Colonic mucosa (tissue), 4 donors: ENCODE data around the gene DNAH12. TPM values are rescaled to one million over a fixed set of nuclear protein-coding genes. Genes with fewer than 3 reads are reported as not detected.
"Not testable (repeated sequence)": the region's sequence is repeated elsewhere in the genome, so short reads cannot be mapped to it uniquely, and the experiment has no call there.

Experiments
- DNase-seq: peaks from one replicate; pipeline ENCODE4 v3.0.0-alpha.2; 2020
- H3K27ac ChIP-seq: fragments of 200-600 bp; one replicate; pipeline ENCODE4 v1.8.0; 2021
- H3K27me3 ChIP-seq: fragments of 200-600 bp; one replicate; pipeline ENCODE4 v1.8.0; 2021
- H3K36me3 ChIP-seq: fragments of 200-600 bp; one replicate; pipeline ENCODE4 v1.8.0; 2021
- H3K4me1 ChIP-seq: fragments of 200-600 bp; one replicate; pipeline ENCODE4 v1.8.0; 2021; ENCODE audit warnings: mild to moderate bottlenecking
- H3K4me3 ChIP-seq: fragments of 200-600 bp; one replicate; pipeline ENCODE4 v1.8.0; 2021
- H3K9ac ChIP-seq, 2 donors: one replicate each; pipeline ENCODE4 v1.7.0; 2013; ENCODE audit warnings: control low read depth in 2 of 2, low read depth in 2 of 2, low read length in 2 of 2
- H3K9me3 ChIP-seq: fragments of 200-600 bp; one replicate; pipeline ENCODE4 v1.8.0; 2021
- CTCF ChIP-seq: fragments of 200-600 bp; IDR thresholded peaks from one replicate; pipeline ENCODE4 v1.8.0; 2022; ENCODE audit warnings: antibody characterized with exemption, mild to moderate bottlenecking
- intact Hi-C: fragments of 100-400 bp; cut with DNase I; formaldehyde crosslinking; loops from one replicate; pipeline ENCODE4 v1.14.1; 2022
- total RNA-seq, 2 donors: library from RNA; stranded (reverse); fragmentation: NEBNext Ultra II Directional in 1 of 2; extraction: Animal tissue kit (Norgen Biotek cat#: 25700) in 1 of 2; gene quantifications; one replicate each; pipeline ENCODE4 v1.2.1, GENCODE V29; 2021
- donor health status: healthy.
- donor health status: DM: no; HTN: no; CAD: no.
- donor health status: DM: no; HTN: no; CAD: no.

DNAH12 gene
- total RNA-seq, 2 donors from 2014 or later, result 0.02 to 0.05 TPM

GRCh38 chr3:57484563-57484962 is 59.6 kb downstream of the DNAH12 start:
- H3K27ac ChIP-seq, result no peak overlapping the region
- no peaks in the 10 kb centered on the region for H3K27me3 ChIP-seq
- intact Hi-C loops, result no loop called here
- no peaks in the 10 kb centered on the region for H3K36me3 ChIP-seq
- H3K4me1 ChIP-seq, result no peaks in the 10 kb centered on the region
- no peak overlapping the region for H3K9ac ChIP-seq
- no peak for DNase-seq
- no peak overlapping the region for H3K4me3 ChIP-seq
- no peaks in the 10 kb centered on the region for H3K9me3 ChIP-seq
- TF ChIP-seq CTCF, result no peak

- H3K27me3 ChIP-seq, H3K4me3 ChIP-seq, H3K9me3 ChIP-seq, H3K4me1 ChIP-seq, H3K9ac ChIP-seq, H3K36me3 ChIP-seq, DNase-seq, intact Hi-C loops, H3K27ac ChIP-seq: not testable (repeated sequence)
Observed at GRCh38 chr3:57477193-57477592, 67.0 kb downstream of the DNAH12 start.

GRCh38 chr3:57464801-57465200 is 79.3 kb downstream of the DNAH12 start:
- H3K27ac ChIP-seq, result no peak overlapping the region
- no peak overlapping the region for H3K9ac ChIP-seq
- H3K4me3 ChIP-seq, result no peak overlapping the region
- TF ChIP-seq CTCF, result no peak
- H3K4me1 ChIP-seq, result no peaks in the 10 kb centered on the region
- H3K36me3 ChIP-seq, result no peaks in the 10 kb centered on the region
- no peaks in the 10 kb centered on the region for H3K9me3 ChIP-seq
- intact Hi-C loops, result no loop called here
- no peaks in the 10 kb centered on the region for H3K27me3 ChIP-seq
- no peak for DNase-seq

- no peaks in the 10 kb centered on the region for H3K4me1 ChIP-seq
- H3K4me3 ChIP-seq, result no peak overlapping the region
- no peak overlapping the region for H3K27ac ChIP-seq
- no peaks in the 10 kb centered on the region for H3K9me3 ChIP-seq
- intact Hi-C loops, result no loop called here
- H3K9ac ChIP-seq, result no peak overlapping the region
- DNase-seq, result no peak
- no peaks in the 10 kb centered on the region for H3K36me3 ChIP-seq
- H3K27me3 ChIP-seq, result no peaks in the 10 kb centered on the region
- no peak for TF ChIP-seq CTCF
Observed at GRCh38 chr3:57464011-57464410, 80.1 kb downstream of the DNAH12 start.

- intact Hi-C loops, result no loop called here
- H3K9me3 ChIP-seq, result no peaks in the 10 kb centered on the region
- no peak overlapping the region for H3K9ac ChIP-seq
- no peaks in the 10 kb centered on the region for H3K27me3 ChIP-seq
- no peak overlapping the region for H3K27ac ChIP-seq
- no peak overlapping the region for H3K4me3 ChIP-seq
- no peak for TF ChIP-seq CTCF
- no peak for DNase-seq
- no peaks in the 10 kb centered on the region for H3K36me3 ChIP-seq
- H3K4me1 ChIP-seq, result no peaks in the 10 kb centered on the region
Observed at GRCh38 chr3:57451150-57451846, 92.8 kb downstream of the DNAH12 start.

GRCh38 chr3:57449276-57449847 is 94.8 kb downstream of the DNAH12 start:
- H3K27ac ChIP-seq, H3K4me1 ChIP-seq, H3K4me3 ChIP-seq, DNase-seq, intact Hi-C loops, H3K9ac ChIP-seq, H3K36me3 ChIP-seq, H3K9me3 ChIP-seq, H3K27me3 ChIP-seq: not testable (repeated sequence)

- H3K27ac ChIP-seq, intact Hi-C loops, H3K27me3 ChIP-seq, H3K4me3 ChIP-seq, H3K4me1 ChIP-seq, H3K9me3 ChIP-seq, DNase-seq, H3K36me3 ChIP-seq, H3K9ac ChIP-seq: not testable (repeated sequence)
Observed at GRCh38 chr3:57448489-57448888, 95.7 kb downstream of the DNAH12 start.
